PFSK-1 (cell line): Measurements from ENCODE around the gene DIP2B.

ENCODE experiments used
- POLR2AphosphoS5 ChIP-seq: IDR thresholded peaks from 2 replicates; pipeline ENCODE4 v1.6.1; 2012; ENCODE audit warnings: low read depth, mild to moderate bottlenecking, control low read depth, low read length, moderate library complexity
- TAF1 ChIP-seq: IDR thresholded peaks from 2 replicates; pipeline ENCODE4 v1.6.1; 2012; ENCODE audit warnings: low read length, control low read depth, borderline replicate concordance; ENCODE audit not compliant: insufficient read depth

GRCh38 chr12:50764286-50765094, 259.7 kb downstream of the DIP2B start:
- TF ChIP-seq POLR2AphosphoS5 (no peak), TAF1 (no peak)
